B cell (primary cell): ENCODE measurements around the gene NAT10. TPM values are rescaled to one million over a fixed set of nuclear protein-coding genes. Genes with fewer than 3 reads are reported as not detected.

ENCODE experiments used
- ATAC-seq: fragments of 200-7000 bp; cut with Tn5 transposase; one replicate; pipeline ENCODE4 v1.10.0; 2021; ENCODE audit warnings: low read depth, mild to moderate bottlenecking, moderate number of reproducible peaks, moderate library complexity
- CTCF ChIA-PET: fragments of 350-600 bp; sonication (Branson Sonifier 250); formaldehyde crosslinking; loops from one replicate; lab custom pipeline; 2021; ENCODE audit warnings: antibody characterized with exemption, inconsistent platforms; lab: Charles Lee
- POLR2A ChIA-PET: fragments of 350-600 bp; sonication (Branson Sonifier 250); formaldehyde crosslinking; loops from one replicate; lab custom pipeline; 2021; ENCODE audit warnings: antibody characterized with exemption; lab: Charles Lee
- DNase-seq: peaks from one replicate; pipeline ENCODE4 v3.0.0; 2013
- H2AFZ ChIP-seq: 2 replicates; pipeline ENCODE4 v1.6.1; 2012; ENCODE audit warnings: mild to moderate bottlenecking, low read depth, low read length; ENCODE audit not compliant: insufficient read depth, poor library complexity, severe bottlenecking
- H3K27ac ChIP-seq, 2 donors: 1 replicate in 1 of 2; 2 replicates in 1 of 2; pipeline ENCODE4 v1.5.1; 2012 to 2013; ENCODE audit warnings: low read length in 2 of 2, mild to moderate bottlenecking in 2 of 2, moderate library complexity in 1 of 2
- H3K27me3 ChIP-seq, 4 experiments: fragments of 200-600 bp in 1 of 4; sonication (generic) in 1 of 4; replicated peaks in 1 of 4; 1 replicate in 2 of 4; 2 replicates in 2 of 4; pipeline versions ENCODE4 v1.6.1 to v1.7.0; 2013 to 2016; ENCODE audit warnings: low read length in 3 of 4, mild to moderate bottlenecking in 2 of 4, mixed read lengths in 1 of 4, moderate library complexity in 1 of 4; ENCODE audit not compliant: insufficient read depth in 4 of 4, control insufficient read depth in 3 of 4; ENCODE audit errors: control extremely low read depth in 1 of 4
- H3K36me3 ChIP-seq, 2 experiments: replicated peaks in 1 of 2; 1 replicate in 1 of 2; 2 replicates in 1 of 2; pipeline versions ENCODE4 v1.6.1 to v1.7.1; 2013; ENCODE audit warnings: low read length in 1 of 2; ENCODE audit not compliant: insufficient read depth in 2 of 2, control insufficient read depth in 1 of 2; ENCODE audit errors: control extremely low read depth in 1 of 2, extremely low read depth in 1 of 2
- H3K4me1 ChIP-seq, 2 donors: fragments of 200-600 bp in 1 of 2; sonication (generic) in 1 of 2; 1 replicate in 1 of 2; 2 replicates in 1 of 2; pipeline versions ENCODE4 v1.5.1 to v1.6.1; 2013 to 2017; ENCODE audit warnings: low read length in 2 of 2; ENCODE audit not compliant: control insufficient read depth in 2 of 2, insufficient read depth in 2 of 2
- H3K4me2 ChIP-seq: replicated peaks from 2 replicates; pipeline ENCODE3; 2012; ENCODE audit warnings: mild to moderate bottlenecking, low read depth, low read length; ENCODE audit not compliant: poor library complexity, severe bottlenecking
- H3K4me3 ChIP-seq, 5 experiments: fragments of 200-600 bp in 1 of 5; sonication (generic) in 1 of 5; 1 replicate in 3 of 5; 2 replicates in 2 of 5; pipeline versions ENCODE4 v1.5.1 to v1.7.0; 2011 to 2016; ENCODE audit warnings: low read length in 4 of 5, mild to moderate bottlenecking in 4 of 5, low read depth in 2 of 5, control low read depth in 1 of 5, moderate library complexity in 1 of 5; ENCODE audit not compliant: insufficient read depth in 1 of 5; ENCODE audit errors: control extremely low read depth in 1 of 5, extremely low read depth in 1 of 5
- H3K79me2 ChIP-seq: fragments of 200-600 bp; sonication (generic); one replicate; pipeline ENCODE4 v1.6.0; 2016; ENCODE audit warnings: low read length; ENCODE audit not compliant: control insufficient read depth, insufficient read depth
- H3K9ac ChIP-seq: fragments of 200-600 bp; sonication (generic); 2 replicates; pipeline ENCODE4 v1.6.1; 2017; ENCODE audit warnings: mild to moderate bottlenecking, low read length, moderate library complexity
- H3K9me3 ChIP-seq, 3 donors: one replicate each; pipeline versions ENCODE4 v1.6.1 to v1.7.1; 2013; ENCODE audit warnings: low read length in 2 of 3; ENCODE audit not compliant: control insufficient read depth in 2 of 3, insufficient read depth in 1 of 3; ENCODE audit errors: control extremely low read depth in 1 of 3
- H4K20me1 ChIP-seq: 2 replicates; pipeline ENCODE4 v1.6.0; 2012; ENCODE audit warnings: mild to moderate bottlenecking, low read length; ENCODE audit not compliant: insufficient read depth, control insufficient read depth, poor library complexity, severe bottlenecking
- H3K27ac Mint-ChIP-seq: one replicate; pipeline ENCODE4 v1.8.0; 2021; ENCODE audit warnings: mixed read lengths
- H3K27me3 Mint-ChIP-seq: one replicate; pipeline ENCODE4 v1.8.0; 2021; ENCODE audit warnings: mixed read lengths
- H3K4me1 Mint-ChIP-seq: one replicate; pipeline ENCODE4 v1.8.0; 2021; ENCODE audit warnings: mixed read lengths
- H3K4me3 Mint-ChIP-seq: one replicate; pipeline ENCODE4 v1.8.0; 2021; ENCODE audit warnings: mixed read lengths
- H3K9me3 Mint-ChIP-seq: one replicate; pipeline ENCODE4 v1.8.0; 2022; ENCODE audit warnings: mixed read lengths; ENCODE audit not compliant: insufficient read depth
- CTCF ChIP-seq: fragments of 200-600 bp; IDR thresholded peaks from one replicate; pipeline ENCODE4 v1.8.0; 2022; ENCODE audit warnings: antibody characterized with exemption, mild to moderate bottlenecking
- EZH2 ChIP-seq: IDR thresholded peaks from 2 replicates; pipeline ENCODE4 v1.6.1; 2012; ENCODE audit warnings: borderline replicate concordance, low read depth, mild to moderate bottlenecking, moderate library complexity, low read length; ENCODE audit not compliant: insufficient read depth, poor library complexity, severe bottlenecking
- WGBS: methylation state at CpG from one replicate; pipeline ENCODE4 v1.1.5; 2013; ENCODE audit warnings: missing lambda C conversion rate; ENCODE audit not compliant: insufficient coverage; 5-methylcytosine and 5-hydroxymethylcytosine counted together
- intact Hi-C: fragments of 100-400 bp; cut with micrococcal nuclease; formaldehyde crosslinking; loops from one replicate; pipeline ENCODE4 v1.10.0; 2022
- polyA plus RNA-seq: library from polyadenylated mRNA; depleted of rRNA; stranded (reverse); fragments of >200 nt; gene quantifications from 2 replicates; pipeline ENCODE4 v1.2.3, GENCODE V29; 2012
- total RNA-seq, 2 donors: library from RNA; stranded (reverse); fragments of 120-200 nt in 1 of 2; gene quantifications; 1 replicate in 1 of 2; 2 replicates in 1 of 2; pipeline versions ENCODE4 v1.2.3 to v1.2.4, GENCODE V29; 2013 to 2022

NAT10 gene
- total and polyA plus RNA-seq, 2 donors (not counting 1 experiment from before 2014, with no cell fraction given) = 24.9 to 73.5 TPM

GRCh38 chr11:34105957-34106504 lies 602 bp downstream of the NAT10 start:
- Histone ChIP-seq H3K4me1 (peaks cover 24 to 28% of the 10 kb centered on the region in 2 donors), H2AFZ (peak overlapping the region; percentile 97), H3K79me2 (peaks cover 46% of the 10 kb centered on the region), H3K27me3 (no peaks in the 10 kb centered on the region), H3K27ac (peak overlapping the region; percentile 95 to 96), H3K36me3 (peaks cover 10 to 32% of the 10 kb centered on the region in 2 experiments), H4K20me1 (peaks cover 5% of the 10 kb centered on the region), H3K9me3 (no peaks in the 10 kb centered on the region), H3K9ac (peak overlapping the region; percentile 94), H3K4me3 (peak overlapping the region; percentile 70 to 99 (median 93)), H3K4me2 (peak overlapping the region; percentile 89)
- peaks cover 47% of the 10 kb centered on the region for H3K4me1 Mint-ChIP-seq
- peak overlapping the region; percentile 100 for H3K27ac Mint-ChIP-seq
- H3K4me3 Mint-ChIP-seq = peak overlapping the region; percentile 97
- no peak for DNase-seq
- WGBS = 5% methylated on average over 4 of the region's 17 CpGs
- H3K9me3 Mint-ChIP-seq = no peaks in the 10 kb centered on the region
- ChIA-PET CTCF (interaction anchor here (0.6 to 2.3 kb wide), 4 partner anchors 55 to 118 kb away, joined by 3 to 12 read pairs (median 6); partner anchors contain the start of gene CAPRIN1), POLR2A (interaction anchor here (0.7 to 2.0 kb wide), 6 partner anchors 10 to 811 kb away, joined by 3 to 26 read pairs (median 4); partner anchors contain the start of genes ABTB2 and CAPRIN1)
- ATAC-seq = no peak
- H3K27me3 Mint-ChIP-seq = no peaks in the 10 kb centered on the region
- intact Hi-C loops = loop anchor here (1.0 to 2.0 kb wide), 8 partner anchors 55 to 810 kb away; partner anchors contain the start of genes APIP, C11orf91, CAPRIN1 and CAT
- no peak for TF ChIP-seq CTCF
- TF ChIP-seq EZH2 = no peak

- Histone ChIP-seq H2AFZ (no peak overlapping the region), H3K4me1 (peaks cover 1 to 4% of the 10 kb centered on the region in 2 donors), H3K27me3 (no peaks in the 10 kb centered on the region), H3K4me3 (no peak overlapping the region), H3K9me3 (no peaks in the 10 kb centered on the region), H3K4me2 (no peak overlapping the region), H3K9ac (no peak overlapping the region), H3K27ac (no peak overlapping the region), H4K20me1 (peaks cover 7% of the 10 kb centered on the region), H3K36me3 (peaks cover 27 to 83% of the 10 kb centered on the region in 2 experiments), H3K79me2 (peaks cover 44% of the 10 kb centered on the region)
- POLR2A ChIA-PET = no interaction called here
- DNase-seq (no peak), ATAC-seq (no peak)
- intact Hi-C loops = no loop called here
- peaks cover 12% of the 10 kb centered on the region for H3K4me1 Mint-ChIP-seq
- WGBS = 100% methylated on average over 4 of the region's 6 CpGs
- no peaks in the 10 kb centered on the region for H3K9me3 Mint-ChIP-seq
- no peak overlapping the region for H3K27ac Mint-ChIP-seq
- H3K27me3 Mint-ChIP-seq = no peaks in the 10 kb centered on the region
- CTCF ChIA-PET = no interaction called here
- TF ChIP-seq CTCF = no peak
- no peak for TF ChIP-seq EZH2
- no peak overlapping the region for H3K4me3 Mint-ChIP-seq
Measured at GRCh38 chr11:34111722-34112270, 6.4 kb downstream of the NAT10 start.
